ENCODE results near the gene ARHGAP35. TPM values are rescaled to one million over a fixed set of nuclear protein-coding genes. Genes with fewer than 3 reads are reported as not detected.

The ARHGAP35 gene
- total RNA-seq, 6 experiments from 2014 or later = 33.5 to 54.4 (median 47.8) TPM

DNA sequence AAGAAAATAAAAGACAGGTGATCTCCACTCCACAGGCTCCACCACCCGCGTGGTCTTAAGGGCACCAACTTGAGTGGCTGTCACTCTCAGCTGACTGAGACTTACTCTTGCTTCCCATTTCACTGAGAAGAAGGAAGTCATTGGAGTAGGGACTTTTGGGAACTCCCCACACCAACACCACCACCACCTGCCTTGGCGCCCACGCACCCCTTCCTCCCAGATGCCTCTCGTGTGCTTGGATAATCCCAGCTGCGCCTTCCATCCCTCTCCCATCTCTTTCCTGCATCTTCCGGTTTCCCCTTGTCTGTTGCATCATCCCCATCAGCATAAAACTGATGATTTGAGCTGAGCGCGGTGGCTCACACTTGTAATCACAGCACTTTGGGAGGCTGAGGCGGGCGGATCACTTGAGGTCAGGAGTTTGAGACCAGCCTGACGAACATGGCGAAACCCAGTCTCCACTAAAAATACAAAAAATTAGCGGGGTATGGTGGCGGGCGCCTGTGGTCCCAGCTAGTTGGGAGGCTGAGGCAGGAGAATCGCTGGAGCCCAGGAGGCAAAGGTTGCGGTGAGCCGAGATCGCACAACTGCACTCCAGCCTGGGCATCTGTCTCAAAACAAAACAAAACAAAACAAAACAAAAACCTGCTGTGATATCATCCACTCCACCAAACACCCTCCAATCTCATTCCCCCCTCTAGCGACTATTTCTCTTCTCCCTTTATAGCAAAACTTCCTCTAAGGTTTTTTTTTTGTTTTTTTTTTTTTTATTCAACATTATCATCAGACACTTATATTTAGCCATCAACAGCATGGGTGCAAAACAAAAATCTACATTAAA, 35.7 kb upstream of the ARHGAP35 start:
- no peak for DNase-seq
- no peaks in the 10 kb centered on the region for H3K36me3 ChIP-seq
- 69% methylated on average over 18 of the region's 21 CpGs for WGBS (ENCODE audit: insufficient coverage, low coverage, low lambda C conversion rate, missing lambda C conversion rate)
- no peaks in the 10 kb centered on the region for H3K9me3 ChIP-seq
- H3K27ac ChIP-seq = no peak overlapping the region
- no peaks in the 10 kb centered on the region for H3K27me3 ChIP-seq
- intact Hi-C loops (cut with DNase I) = no loop called here
- no peaks in the 10 kb centered on the region for H3K4me1 ChIP-seq
- TF ChIP-seq CTCF (IDR thresholded peaks at IDR 0.05) = no peak
- TF ChIP-seq POLR2A (IDR thresholded peaks at IDR 0.05) = no peak
- peak; percentile 42 to 67 (median 62) for ATAC-seq
- H3K4me3 ChIP-seq = no peak overlapping the region

- Histone ChIP-seq H3K4me3 (no peak overlapping the region), H3K27ac (no peak overlapping the region), H3K36me3 (no peaks in the 10 kb centered on the region), H3K9me3 (no peaks in the 10 kb centered on the region), H3K27me3 (no peaks in the 10 kb centered on the region), H3K4me1 (no peaks in the 10 kb centered on the region)
- DNase-seq (no peak), ATAC-seq (no peak)
- 80% methylated on average over 5 of the region's 5 CpGs for WGBS (ENCODE audit: insufficient coverage, low coverage, low lambda C conversion rate, missing lambda C conversion rate)
- TF ChIP-seq CTCF (IDR thresholded peaks at IDR 0.05) = no peak
- TF ChIP-seq POLR2A (IDR thresholded peaks at IDR 0.05) = no peak
- intact Hi-C loops (cut with DNase I) = no loop called here
Observed at GRCh38 chr19:46825731-46826055, 35.1 kb upstream of the ARHGAP35 start.

- ATAC-seq (no peak), DNase-seq (no peak)
- no peak overlapping the region for H3K4me3 ChIP-seq
- intact Hi-C loops (cut with DNase I) = no loop called here
- no peaks in the 10 kb centered on the region for H3K36me3 ChIP-seq
- no peaks in the 10 kb centered on the region for H3K9me3 ChIP-seq
- H3K4me1 ChIP-seq = no peaks in the 10 kb centered on the region
- no peak for TF ChIP-seq POLR2A (IDR thresholded peaks at IDR 0.05)
- no peak for TF ChIP-seq CTCF (IDR thresholded peaks at IDR 0.05)
- WGBS (ENCODE audit: insufficient coverage, low coverage, low lambda C conversion rate, missing lambda C conversion rate) = 73% methylated on average over 5 of the region's 5 CpGs
- no peak overlapping the region for H3K27ac ChIP-seq
- H3K27me3 ChIP-seq = no peaks in the 10 kb centered on the region
Observed at GRCh38 chr19:46828484-46828883, 32.3 kb upstream of the ARHGAP35 start.

GRCh38 chr19:46830864-46831263, 29.9 kb upstream of the ARHGAP35 start:
- H3K4me1 ChIP-seq = no peaks in the 10 kb centered on the region
- H3K4me3 ChIP-seq = no peak overlapping the region
- H3K27ac ChIP-seq = no peak overlapping the region
- no peak for TF ChIP-seq POLR2A (IDR thresholded peaks at IDR 0.05)
- no peak for TF ChIP-seq CTCF (IDR thresholded peaks at IDR 0.05)
- H3K27me3 ChIP-seq = no peaks in the 10 kb centered on the region
- intact Hi-C loops (cut with DNase I) = no loop called here
- 86% methylated on average over 2 of the region's 2 CpGs for WGBS (ENCODE audit: insufficient coverage, low coverage, low lambda C conversion rate, missing lambda C conversion rate)
- ATAC-seq (no peak), DNase-seq (no peak)
- H3K9me3 ChIP-seq = no peaks in the 10 kb centered on the region
- H3K36me3 ChIP-seq = no peaks in the 10 kb centered on the region

All from right lobe of liver (tissue), 6 donors.